ENCODE data around the gene ZBTB20.

- TF ChIP-seq POLR2A (IDR thresholded peaks at IDR 0.05) (no peak), CTCF (IDR thresholded peaks at IDR 0.05) (no peak)
Measured at GRCh38 chr3:114553949-114554593, 593.0 kb downstream of the ZBTB20 start.

Measured in right lobe of liver (tissue), 4 donors.